Esophagus muscularis mucosa (tissue), 3 donors: ENCODE results near the gene APOBEC2.

Source experiments
- CTCF ChIP-seq, 3 experiments: fragments of 200-600 bp in 2 of 3; fragments of 450-650 bp in 1 of 3; sonication (generic) in 2 of 3; IDR thresholded peaks; one replicate each; pipeline ENCODE4 v1.5.1; 2017 to 2019; ENCODE audit warnings: antibody characterized with exemption in 3 of 3, mild to moderate bottlenecking in 2 of 3, moderate library complexity in 1 of 3
- POLR2A ChIP-seq: fragments of 450-650 bp; IDR thresholded peaks from one replicate; pipeline ENCODE4 v1.6.1; 2017; ENCODE audit warnings: antibody characterized with exemption, moderate library complexity, mild to moderate bottlenecking, low read depth

DNA sequence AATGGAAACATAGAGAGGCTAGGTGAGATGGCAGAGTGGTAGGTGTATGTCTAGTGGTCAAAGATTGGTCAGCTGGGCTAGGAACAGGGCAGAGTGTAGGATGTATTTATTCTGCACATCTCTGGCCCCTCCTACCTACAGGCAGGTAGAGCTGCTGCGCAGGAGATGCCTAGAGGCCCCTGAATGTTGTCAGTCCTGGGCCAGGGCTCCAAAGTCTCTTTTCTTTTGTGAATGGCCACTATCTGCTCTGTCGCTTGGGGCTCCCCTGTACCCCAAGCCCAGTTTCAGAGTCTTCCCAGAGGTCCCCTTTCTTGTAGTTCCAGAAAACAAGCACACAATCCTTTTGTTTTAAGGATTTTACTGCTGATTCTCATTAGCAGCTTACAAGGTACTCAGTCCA, 5.7 kb upstream of the APOBEC2 start:
- TF ChIP-seq CTCF (IDR thresholded peaks at IDR 0.05) (no peak), POLR2A (no peak)
